ENCODE data around the gene CERK.

Gene CERK

GRCh38 chr22:46675938-46676337, 62.1 kb downstream of the CERK start:
- no peak for DNase-seq (ENCODE audit: extremely low read depth, low read depth)
- no peak for TF ChIP-seq CTCF (IDR thresholded peaks at IDR 0.05; ENCODE audit: low read depth, low read length)

DNA sequence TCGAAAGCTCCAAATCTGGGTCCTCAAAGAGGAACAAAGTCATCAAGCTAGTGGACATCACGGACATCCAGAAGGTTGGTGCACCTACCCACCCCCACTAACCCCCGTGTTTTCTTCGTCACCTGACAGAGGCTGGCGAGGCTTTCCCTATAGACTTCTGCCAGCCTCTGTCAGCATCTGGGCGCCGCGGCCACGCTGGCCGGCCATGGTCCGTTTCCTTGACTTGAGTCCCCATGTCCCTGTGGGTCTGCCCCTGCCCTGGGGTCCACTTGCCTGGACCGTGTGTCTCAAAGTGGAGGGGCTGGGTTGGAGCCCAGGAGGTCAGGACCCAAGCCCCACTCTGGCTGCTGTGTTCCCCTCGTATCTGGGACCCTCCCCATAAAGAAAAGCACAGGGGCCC, 62.6 kb downstream of the CERK start:
- TF ChIP-seq CTCF (IDR thresholded peaks at IDR 0.05; ENCODE audit: low read depth, low read length), result no peak
- DNase-seq (ENCODE audit: extremely low read depth, low read depth), result no peak

GRCh38 chr22:46674906-46675305, 63.1 kb downstream of the CERK start:
- DNase-seq (ENCODE audit: extremely low read depth, low read depth), result no peak
- no peak for TF ChIP-seq CTCF (IDR thresholded peaks at IDR 0.05; ENCODE audit: low read depth, low read length)

GRCh38 chr22:46674367-46674781, 63.7 kb downstream of the CERK start:
- TF ChIP-seq CTCF (IDR thresholded peaks at IDR 0.05; ENCODE audit: low read depth, low read length), result no peak
- no peak for DNase-seq (ENCODE audit: extremely low read depth, low read depth)

DNA sequence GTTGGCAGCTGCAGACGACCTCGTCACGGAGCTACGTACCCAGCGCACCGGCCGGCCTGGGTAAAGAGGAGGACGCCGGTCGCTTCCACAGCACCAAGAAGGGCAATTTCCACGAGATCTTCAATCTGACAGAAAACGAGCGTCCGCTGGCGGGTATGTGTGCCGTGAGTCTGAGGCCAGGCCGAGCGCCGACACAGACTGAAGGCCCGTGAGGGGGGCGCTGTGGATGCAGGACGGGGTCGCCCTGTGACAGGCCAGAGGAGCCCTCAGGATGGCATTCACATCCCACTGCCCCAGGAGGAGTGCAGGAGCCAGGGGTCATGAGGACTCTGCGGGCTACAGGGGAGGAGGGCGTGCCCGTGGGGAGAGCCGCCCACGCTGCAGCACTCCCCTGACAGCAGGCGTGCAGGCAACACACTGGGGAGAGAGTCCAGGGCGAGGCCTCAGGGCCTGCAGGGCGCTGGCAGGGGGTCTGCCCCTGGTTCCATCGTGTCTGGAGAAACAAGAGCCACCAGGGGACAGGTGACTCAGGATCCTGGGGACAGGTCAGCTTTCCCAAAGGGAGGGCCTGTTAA, 64.3 kb downstream of the CERK start:
- no peak for DNase-seq (ENCODE audit: extremely low read depth, low read depth)

GRCh38 chr22:46673205-46673604, 64.8 kb downstream of the CERK start:
- no peak for TF ChIP-seq CTCF (IDR thresholded peaks at IDR 0.05; ENCODE audit: low read depth, low read length)
- no peak for DNase-seq (ENCODE audit: extremely low read depth, low read depth)

More for the DNA sequence above, 64.3 kb downstream of the CERK start:
- TF ChIP-seq CTCF (IDR thresholded peaks at IDR 0.05; ENCODE audit: low read depth, low read length), result no peak

DNA sequence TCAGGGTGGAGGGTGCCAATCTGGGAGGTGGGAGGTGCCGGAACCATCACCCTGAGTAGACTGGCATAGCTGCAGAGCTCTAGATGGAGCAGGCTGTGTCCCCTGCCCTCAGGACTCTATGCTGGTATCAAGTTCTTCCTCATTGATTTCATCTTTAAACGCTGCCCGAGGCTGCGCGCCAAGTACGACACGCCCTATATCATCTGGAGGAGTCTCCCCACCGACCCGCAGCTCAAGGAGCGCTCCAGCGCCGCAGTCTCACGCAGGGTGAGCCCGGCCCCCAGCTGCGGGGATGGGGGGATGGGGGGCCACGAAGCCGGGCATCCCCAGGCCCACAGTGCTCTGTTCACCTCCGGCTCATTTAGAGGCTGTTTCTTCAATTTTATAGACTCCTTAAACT, 65.3 kb downstream of the CERK start:
- no peak for TF ChIP-seq CTCF (IDR thresholded peaks at IDR 0.05; ENCODE audit: low read depth, low read length)
- DNase-seq (ENCODE audit: extremely low read depth, low read depth), result no peak

Data from AG09319 (cell line).